ENCODE measurements around the gene ZDHHC12. TPM values are rescaled to one million over a fixed set of nuclear protein-coding genes. Genes with fewer than 3 reads are reported as not detected.

The ZDHHC12 gene
- total RNA-seq, 3 donors from 2014 or later, result 33.0 to 89.5 (median 76.8) TPM

GRCh38 chr9:128675382-128675781, 48.5 kb downstream of the ZDHHC12 start:
- Histone ChIP-seq H3K36me3 (ENCODE audit: low read depth) (no peaks in the 10 kb centered on the region), H3K4me3 (no peak overlapping the region), H3K9me3 (no peaks in the 10 kb centered on the region), H3K4me1 (ENCODE audit: low read depth) (no peaks in the 10 kb centered on the region)
- ATAC-seq (no peak), DNase-seq (no peak)
- TF ChIP-seq, protein P1, sequence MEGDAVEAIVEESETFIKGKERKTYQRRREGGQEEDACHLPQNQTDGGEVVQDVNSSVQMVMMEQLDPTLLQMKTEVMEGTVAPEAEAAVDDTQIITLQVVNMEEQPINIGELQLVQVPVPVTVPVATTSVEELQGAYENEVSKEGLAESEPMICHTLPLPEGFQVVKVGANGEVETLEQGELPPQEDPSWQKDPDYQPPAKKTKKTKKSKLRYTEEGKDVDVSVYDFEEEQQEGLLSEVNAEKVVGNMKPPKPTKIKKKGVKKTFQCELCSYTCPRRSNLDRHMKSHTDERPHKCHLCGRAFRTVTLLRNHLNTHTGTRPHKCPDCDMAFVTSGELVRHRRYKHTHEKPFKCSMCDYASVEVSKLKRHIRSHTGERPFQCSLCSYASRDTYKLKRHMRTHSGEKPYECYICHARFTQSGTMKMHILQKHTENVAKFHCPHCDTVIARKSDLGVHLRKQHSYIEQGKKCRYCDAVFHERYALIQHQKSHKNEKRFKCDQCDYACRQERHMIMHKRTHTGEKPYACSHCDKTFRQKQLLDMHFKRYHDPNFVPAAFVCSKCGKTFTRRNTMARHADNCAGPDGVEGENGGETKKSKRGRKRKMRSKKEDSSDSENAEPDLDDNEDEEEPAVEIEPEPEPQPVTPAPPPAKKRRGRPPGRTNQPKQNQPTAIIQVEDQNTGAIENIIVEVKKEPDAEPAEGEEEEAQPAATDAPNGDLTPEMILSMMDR (IDR thresholded peaks at IDR 0.05), result no peak
- intact Hi-C loops (cut with DNase I, micrococcal nuclease), result no loop called here

Other genes starting within 250 kb of the ZDHHC12 start
- gene GLE1, start 219.4 kb downstream of the ZDHHC12 start, total RNA-seq, result 10 to 100 TPM; 25.7 to 35.0 (median 28.0) TPM
- 100 to 1,000 TPM; 235 to 322 (median 321) TPM for gene SPTAN1, start 171.5 kb downstream of the ZDHHC12 start, total RNA-seq
- 10 to 100 TPM; 36.7 to 46.3 (median 43.7) TPM for gene DYNC2I2, start 67.3 kb downstream of the ZDHHC12 start, total RNA-seq
- 100 to 1,000 TPM; 174 to 272 (median 212) TPM for gene SET, start 34.9 kb downstream of the ZDHHC12 start, total RNA-seq
- 1 to 10 TPM; 2.5 to 4.9 (median 3.8) TPM for gene PKN3, start 21.6 kb downstream of the ZDHHC12 start, total RNA-seq
- 10 to 100 TPM; 54.7 to 71.3 (median 68.8) TPM for gene ZER1, start 47.8 kb upstream of the ZDHHC12 start, total RNA-seq
- 10 to 100 TPM; 20.6 to 30.6 (median 25.9) TPM for gene TBC1D13, start 63.1 kb upstream of the ZDHHC12 start, total RNA-seq
- gene ENDOG, start 94.4 kb upstream of the ZDHHC12 start, total RNA-seq, result 10 to 100 TPM; 30.2 to 56.1 (median 37.9) TPM
- 10 to 100 TPM; 31.6 to 35.5 (median 31.7) TPM for gene SPOUT1, start 105.7 kb upstream of the ZDHHC12 start, total RNA-seq
- gene KYAT1, start 157.8 kb upstream of the ZDHHC12 start, total RNA-seq, result 1 to 10 TPM; 1.9 to 6.4 (median 2.9) TPM
- gene LRRC8A, start 158.0 kb upstream of the ZDHHC12 start, total RNA-seq, result 10 to 100 TPM; 25.3 to 48.5 (median 25.4) TPM
- 10 to 100 TPM in 1 of 3 donors, 1 to 10 TPM in 2; 2.2 to 19.0 (median 5.2) TPM for gene PHYHD1, start 196.9 kb upstream of the ZDHHC12 start, total RNA-seq
- 1 to 10 TPM; 8.7 to 9.9 (median 9.7) TPM for gene DOLK, start 223.5 kb upstream of the ZDHHC12 start, total RNA-seq
- 10 to 100 TPM; 24.4 to 36.7 (median 30.4) TPM for gene NUP188, start 223.6 kb upstream of the ZDHHC12 start, total RNA-seq